SIG-M5 treated with dmso at 0.1 percent for 504 hours (cell line): ENCODE results near the gene SIRT6.
"Not testable (repeated sequence)": the region's sequence is repeated elsewhere in the genome, so short reads cannot be mapped to it uniquely, and the experiment has no call there.

ENCODE experiments used
- DNase-seq: peaks from one replicate; lab custom pipeline; 2025; ENCODE audit not compliant: unreplicated experiment; lab: John Stamatoyannopoulos, UW

The SIRT6 gene

GRCh38 chr19:4175669-4175931 is 6.8 kb downstream of the SIRT6 start:
- DNase-seq, result no peak

GRCh38 chr19:4174895-4175668 is 7.3 kb downstream of the SIRT6 start:
- no peak for DNase-seq

GRCh38 chr19:4174213-4174894 is 8.0 kb downstream of the SIRT6 start:
- DNase-seq, result no peak

- no peak for DNase-seq
These were observed 8.7 kb downstream of the SIRT6 start for GRCh38 chr19:4173479-4174212.

- peak; percentile 28 for DNase-seq
These were observed 9.4 kb downstream of the SIRT6 start for GRCh38 chr19:4172861-4173473.

- no peak for DNase-seq
These were observed 10.7 kb downstream of the SIRT6 start for GRCh38 chr19:4171676-4172075.

- no peak for DNase-seq
These were observed 18.1 kb downstream of the SIRT6 start for GRCh38 chr19:4164262-4164661.

- no peak for DNase-seq
These were observed 20.8 kb downstream of the SIRT6 start for GRCh38 chr19:4161415-4162077.

GRCh38 chr19:4157971-4158370 is 24.4 kb downstream of the SIRT6 start:
- DNase-seq, result not testable (repeated sequence)

GRCh38 chr19:4157164-4157563 is 25.2 kb downstream of the SIRT6 start:
- no peak for DNase-seq

- no peak for DNase-seq
These were observed 27.6 kb downstream of the SIRT6 start for GRCh38 chr19:4154571-4155312.

- DNase-seq, result no peak
These were observed 29.9 kb downstream of the SIRT6 start for GRCh38 chr19:4152241-4152998.

GRCh38 chr19:4151623-4152022 is 30.7 kb downstream of the SIRT6 start:
- DNase-seq, result no peak

- no peak for DNase-seq
These were observed 32.7 kb downstream of the SIRT6 start for GRCh38 chr19:4149518-4150288.

- no peak for DNase-seq
These were observed 37.6 kb downstream of the SIRT6 start for GRCh38 chr19:4144666-4145249.

- not testable (repeated sequence) for DNase-seq
These were observed 39.4 kb downstream of the SIRT6 start for GRCh38 chr19:4142916-4143315.

- peak; percentile 80 for DNase-seq
These were observed 42.1 kb downstream of the SIRT6 start for GRCh38 chr19:4140237-4140711.

- peak; percentile 52 for DNase-seq
These were observed 42.6 kb downstream of the SIRT6 start for GRCh38 chr19:4139614-4140236.
